ENCODE data around the gene CHD2.

DNA sequence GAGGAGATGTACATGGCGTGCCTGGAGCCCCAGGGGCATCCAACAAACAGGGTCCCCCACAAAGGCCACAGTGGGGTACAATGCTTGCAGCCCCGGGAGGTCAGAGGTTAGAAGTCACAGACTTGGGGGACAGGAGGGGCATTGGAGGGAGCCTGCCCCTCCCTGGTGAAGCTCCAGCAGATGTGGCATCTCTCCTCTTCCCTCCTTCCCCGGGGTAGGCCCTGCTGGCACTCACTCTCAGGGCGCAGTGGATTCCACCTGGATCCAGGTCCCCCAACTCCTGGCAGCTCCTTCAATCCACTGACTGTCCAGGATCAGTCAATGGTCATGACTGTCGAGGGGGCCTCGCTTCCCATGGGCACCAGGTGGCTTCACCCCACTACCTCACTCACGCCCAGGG, 156.7 kb downstream of the CHD2 start:
- TF ChIP-seq ZNF274 (IDR thresholded peaks at IDR 0.05; ENCODE audit: low read depth, low read length) (no peak), YY1 (IDR thresholded peaks at IDR 0.05; ENCODE audit: insufficient read depth, insufficient read length) (no peak)

Measured in NT2/D1 (cell line).